ENCODE results near the gene PTPRG. TPM values are rescaled to one million over a fixed set of nuclear protein-coding genes. Genes with fewer than 3 reads are reported as not detected.

PTPRG gene
- total and polyA plus RNA-seq, 2 experiments from 2014 or later: 24.4 to 131 TPM

- TF ChIP-seq REST (IDR thresholded peaks at IDR 0.05; ENCODE audit: unreplicated experiment) (no peak), NANOG (IDR thresholded peaks at IDR 0.05; ENCODE audit: borderline replicate concordance) (no peak), ZNF462 (CRISPR knock-in tag; IDR thresholded peaks at IDR 0.05) (no peak), EZH2 (IDR thresholded peaks at IDR 0.05; ENCODE audit: low read depth, unreplicated experiment) (no peak), ETS1 (IDR thresholded peaks at IDR 0.05) (no peak), POLR2AphosphoS5 (IDR thresholded peaks at IDR 0.05; ENCODE audit: low read depth) (no peak), JUNB (IDR thresholded peaks at IDR 0.05; ENCODE audit: unreplicated experiment) (no peak), EZH2phosphoT487 (IDR thresholded peaks at IDR 0.05; ENCODE audit: unreplicated experiment) (no peak), ZNF114 (CRISPR knock-in tag; IDR thresholded peaks at IDR 0.05) (no peak), ZNF331 (CRISPR knock-in tag; IDR thresholded peaks at IDR 0.05; ENCODE audit: low read depth) (no peak), CREB1 (CRISPR knock-in tag; IDR thresholded peaks at IDR 0.05; ENCODE audit: low read depth) (no peak), STAT1 (IDR thresholded peaks at IDR 0.05; ENCODE audit: unreplicated experiment) (no peak)
- TF ChIP-seq, protein P1, sequence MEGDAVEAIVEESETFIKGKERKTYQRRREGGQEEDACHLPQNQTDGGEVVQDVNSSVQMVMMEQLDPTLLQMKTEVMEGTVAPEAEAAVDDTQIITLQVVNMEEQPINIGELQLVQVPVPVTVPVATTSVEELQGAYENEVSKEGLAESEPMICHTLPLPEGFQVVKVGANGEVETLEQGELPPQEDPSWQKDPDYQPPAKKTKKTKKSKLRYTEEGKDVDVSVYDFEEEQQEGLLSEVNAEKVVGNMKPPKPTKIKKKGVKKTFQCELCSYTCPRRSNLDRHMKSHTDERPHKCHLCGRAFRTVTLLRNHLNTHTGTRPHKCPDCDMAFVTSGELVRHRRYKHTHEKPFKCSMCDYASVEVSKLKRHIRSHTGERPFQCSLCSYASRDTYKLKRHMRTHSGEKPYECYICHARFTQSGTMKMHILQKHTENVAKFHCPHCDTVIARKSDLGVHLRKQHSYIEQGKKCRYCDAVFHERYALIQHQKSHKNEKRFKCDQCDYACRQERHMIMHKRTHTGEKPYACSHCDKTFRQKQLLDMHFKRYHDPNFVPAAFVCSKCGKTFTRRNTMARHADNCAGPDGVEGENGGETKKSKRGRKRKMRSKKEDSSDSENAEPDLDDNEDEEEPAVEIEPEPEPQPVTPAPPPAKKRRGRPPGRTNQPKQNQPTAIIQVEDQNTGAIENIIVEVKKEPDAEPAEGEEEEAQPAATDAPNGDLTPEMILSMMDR (conservative IDR thresholded peaks at IDR 0.05; ENCODE audit: low read depth in 2 of 2): no peak
- H3K36me3 Mint-ChIP-seq (ENCODE audit: low read depth): peaks cover 20% of the 10 kb centered on the region; the same call in 2 of the 3 replicates
- H3K27ac Mint-ChIP-seq: no peak overlapping the region
- no peaks in the 10 kb centered on the region for H3K27me3 ChIP-seq (ENCODE audit: insufficient read depth)
- no peak for DNase-seq (ENCODE audit: low spot score)
- peaks cover 32% of the 10 kb centered on the region for H3K4me1 Mint-ChIP-seq
- peaks cover 8% of the 10 kb centered on the region for H3K27me3 Mint-ChIP-seq (ENCODE audit: insufficient read depth, low read depth, poor library complexity)
- no peaks in the 10 kb centered on the region for H3F3A ChIP-seq (replicated peaks; ENCODE audit: low read depth)
- H3K4me2 ChIP-seq: no peak overlapping the region
- H3K4me3 Mint-ChIP-seq: no peak overlapping the region
- peaks cover 13% of the 10 kb centered on the region for H3K4me1 ChIP-seq (ENCODE audit: insufficient read depth)
- no peaks in the 10 kb centered on the region for H3K36me3 ChIP-seq (ENCODE audit: insufficient read depth)
- ATAC-seq: no peak
- no peak overlapping the region for H3K27ac ChIP-seq (ENCODE audit: low read depth)
- H3K9me2 ChIP-seq (ENCODE audit: insufficient read depth): no peaks in the 10 kb centered on the region
- no peak overlapping the region for H2AFZ ChIP-seq
- H3K4me3 ChIP-seq: no peak overlapping the region
- peaks cover 4% of the 10 kb centered on the region; the same call in 1 of the 2 replicates for H4K20me1 ChIP-seq (replicated peaks; ENCODE audit: insufficient read depth)
- H3K9me3 Mint-ChIP-seq: no peaks in the 10 kb centered on the region
- no peaks in the 10 kb centered on the region for H3K79me2 ChIP-seq (replicated peaks; ENCODE audit: insufficient read depth)
Measured at GRCh38 chr3:62144482-62144881, 583.1 kb downstream of the PTPRG start.

All from GM23338 (cell line).